ENCODE measurements around the gene TLK1.

TLK1 gene

DNA sequence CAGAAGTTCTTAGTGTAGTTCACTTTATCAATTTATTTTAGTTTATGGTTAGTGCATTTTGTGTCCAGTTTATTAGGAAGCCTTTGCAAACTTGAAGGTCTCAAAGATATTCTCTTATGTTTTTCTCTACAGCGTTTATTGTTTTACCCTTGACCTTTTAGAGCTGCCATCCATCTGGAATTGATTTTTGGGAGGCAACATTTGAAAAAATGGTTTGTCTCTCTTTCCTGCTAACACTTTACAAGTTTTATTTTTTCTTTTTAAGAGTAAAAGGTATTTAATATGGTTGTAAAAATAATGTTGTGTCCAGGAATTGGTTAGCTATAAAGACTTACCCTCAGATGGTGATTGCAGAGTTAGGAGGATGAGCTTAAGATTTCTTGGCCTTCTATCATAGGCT lies 217.7 kb downstream of the TLK1 start:
- H3K4me3 ChIP-seq (ENCODE audit: extremely low read depth, insufficient read depth, low read length, poor library complexity, severe bottlenecking), result no peak overlapping the region
- no peaks in the 10 kb centered on the region for H3K9me3 ChIP-seq (ENCODE audit: control insufficient read depth, low read length)
- H3K4me1 ChIP-seq (ENCODE audit: control insufficient read depth, insufficient read depth, low read length, poor library complexity, severe bottlenecking), result no peaks in the 10 kb centered on the region
- WGBS, 2 experiments (ENCODE audit: insufficient coverage in 2 of 2), result no CpG with 5 or more reads among the region's 1 CpG
- no peak overlapping the region for H3K27ac ChIP-seq (ENCODE audit: low read depth, low read length, severe bottlenecking)
- H3K36me3 ChIP-seq (ENCODE audit: control insufficient read depth, insufficient read depth, low read length), result peaks cover 24% of the 10 kb centered on the region

DNA sequence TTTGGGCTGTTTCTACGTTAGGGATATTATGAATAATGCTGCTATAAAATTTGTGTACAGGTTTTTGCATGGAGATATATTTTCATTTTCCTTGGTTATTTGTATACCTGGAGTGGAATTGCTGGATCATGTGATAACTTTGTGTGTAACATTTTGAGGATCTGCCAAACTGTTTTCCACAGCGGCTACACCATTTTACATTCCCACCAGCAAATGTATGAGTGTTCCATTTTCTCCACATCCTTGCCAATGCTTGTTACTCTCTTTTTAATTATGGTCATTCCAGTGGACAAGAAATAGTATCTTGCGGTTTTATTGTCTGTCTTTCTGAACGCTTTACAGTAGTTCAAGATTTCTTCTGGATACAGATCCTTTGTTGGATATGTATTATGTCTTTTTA lies 218.1 kb downstream of the TLK1 start:
- 100% methylated on average over 1 of the region's 4 CpGs; no CpG with 5 or more reads in 1 of the 2 experiments for WGBS, 2 experiments (ENCODE audit: insufficient coverage in 2 of 2)
- Histone ChIP-seq H3K27ac (ENCODE audit: low read depth, low read length, severe bottlenecking) (no peak overlapping the region), H3K9me3 (ENCODE audit: control insufficient read depth, low read length) (no peaks in the 10 kb centered on the region), H3K4me1 (ENCODE audit: control insufficient read depth, insufficient read depth, low read length, poor library complexity, severe bottlenecking) (no peaks in the 10 kb centered on the region), H3K36me3 (ENCODE audit: control insufficient read depth, insufficient read depth, low read length) (peaks cover 22% of the 10 kb centered on the region), H3K4me3 (ENCODE audit: extremely low read depth, insufficient read depth, low read length, poor library complexity, severe bottlenecking) (no peak overlapping the region)

Measured in mesodermal cell (in vitro differentiated cells).